Spleen (tissue), 11 donors: ENCODE results near the gene ISOC1. TPM values are rescaled to one million over a fixed set of nuclear protein-coding genes. Genes with fewer than 3 reads are reported as not detected.

Experiments
- DNase-seq: peaks from one replicate; pipeline ENCODE4 v3.0.0-alpha.2; 2020
- H3K27ac ChIP-seq, 8 donors: fragments of 200-600 bp; sonication (generic) in 7 of 8; 1 replicate in 4 of 8; 2 replicates in 4 of 8; pipeline versions ENCODE4 v1.5.0 to v1.8.0; 2016 to 2021; ENCODE audit warnings: inconsistent platforms in 4 of 8, mild to moderate bottlenecking in 4 of 8, moderate library complexity in 1 of 8
- H3K27me3 ChIP-seq, 7 donors: fragments of 200-600 bp; sonication (generic) in 6 of 7; replicated peaks in 1 of 7; 1 replicate in 4 of 7; 2 replicates in 3 of 7; pipeline versions ENCODE4 v1.5.0 to v1.8.0; 2016 to 2021; ENCODE audit warnings: inconsistent platforms in 3 of 7, mild to moderate bottlenecking in 1 of 7
- H3K36me3 ChIP-seq, 6 donors: fragments of 200-600 bp; sonication (generic) in 5 of 6; 1 replicate in 4 of 6; 2 replicates in 2 of 6; pipeline versions ENCODE4 v1.5.0 to v1.8.0; 2016 to 2021; ENCODE audit warnings: inconsistent platforms in 2 of 6
- H3K4me1 ChIP-seq, 6 donors: fragments of 200-600 bp; sonication (generic) in 5 of 6; 1 replicate in 3 of 6; 2 replicates in 3 of 6; pipeline versions ENCODE4 v1.5.0 to v1.8.0; 2016 to 2021; ENCODE audit warnings: inconsistent platforms in 3 of 6
- H3K4me3 ChIP-seq, 8 donors: fragments of 200-600 bp; sonication (generic) in 7 of 8; 1 replicate in 4 of 8; 2 replicates in 4 of 8; pipeline versions ENCODE4 v1.5.0 to v1.8.0; 2016 to 2021; ENCODE audit warnings: inconsistent platforms in 4 of 8, mild to moderate bottlenecking in 4 of 8, moderate library complexity in 2 of 8
- H3K9me3 ChIP-seq, 8 donors: fragments of 200-600 bp; sonication (generic) in 7 of 8; 1 replicate in 4 of 8; 2 replicates in 4 of 8; pipeline versions ENCODE4 v1.5.0 to v1.8.0; 2016 to 2021; ENCODE audit warnings: inconsistent platforms in 4 of 8
- POLR2A ChIP-seq, 3 donors: fragments of 450-650 bp; IDR thresholded peaks; one replicate each; pipeline ENCODE4 v1.5.1; 2017; ENCODE audit warnings: antibody characterized with exemption in 3 of 3, mild to moderate bottlenecking in 1 of 3
- POLR2AphosphoS5 ChIP-seq, 3 donors: sonication (generic); formaldehyde crosslinking; IDR thresholded peaks; one replicate each; pipeline ENCODE4 v1.5.1; 2017; ENCODE audit warnings: antibody characterized with exemption in 3 of 3
- WGBS, 5 donors: extraction: QIAGEN DNeasy Blood & Tissue Kit in 3 of 5; methylation state at CpG; one replicate each; pipeline versions ENCODE4 v1.1.5 to v1.1.7; 2013 to 2018; 5-methylcytosine and 5-hydroxymethylcytosine counted together
- intact Hi-C: fragments of 100-400 bp; cut with DNase I; formaldehyde crosslinking; loops from one replicate; pipeline ENCODE4 v1.15.0; 2023; ENCODE audit warnings: low total_unique reads
- polyA plus RNA-seq, 3 donors: library from polyadenylated mRNA; stranded (reverse); fragments of 200-250 nt; gene quantifications; one replicate each; pipeline ENCODE4 v1.2.1, GENCODE V29; 2013
- total RNA-seq, 7 donors: library from RNA; depleted of rRNA in 3 of 7; stranded (reverse); fragments of >200 nt in 3 of 7; fragmentation: NEBNext Ultra II Directional in 4 of 7; extraction: Animal tissue kit (Norgen Biotek cat#: 25700) in 4 of 7; gene quantifications; one replicate each; pipeline versions ENCODE4 v1.1.0 to v1.2.1, GENCODE V29; 2016 to 2021
- TF ChIP-seq, protein P1 (sequence below), 11 experiments: fragments of 200-600 bp in 7 of 11; fragments of 450-650 bp in 4 of 11; sonication (generic) in 4 of 11; IDR thresholded peaks in 8 of 11; conservative IDR thresholded peaks in 3 of 11; 1 replicate in 7 of 11; 2 replicates in 4 of 11; pipeline versions ENCODE4 v1.4.0 to v1.8.0; 2016 to 2021; ENCODE audit warnings: antibody characterized with exemption in 11 of 11, inconsistent platforms in 4 of 11, mild to moderate bottlenecking in 1 of 11
- donor health status: healthy with polysubstance abuse.
- donor health status: DM: no; HTN: no; CAD: no; lungs with moderate emphysema.
- donor health status: DM: no; HTN: no; CAD: no.
- donor health status: Bipolar disorder and iron deficiency.
- donor health status: healthy.
- donor health status: DM: no; HTN: no; CAD: no.
- donor health status: DM: yes; HTN: yes; CAD: no.

Gene ISOC1
- total and polyA plus RNA-seq, 10 donors: 7.2 to 22.9 (median 12.4) TPM

DNA sequence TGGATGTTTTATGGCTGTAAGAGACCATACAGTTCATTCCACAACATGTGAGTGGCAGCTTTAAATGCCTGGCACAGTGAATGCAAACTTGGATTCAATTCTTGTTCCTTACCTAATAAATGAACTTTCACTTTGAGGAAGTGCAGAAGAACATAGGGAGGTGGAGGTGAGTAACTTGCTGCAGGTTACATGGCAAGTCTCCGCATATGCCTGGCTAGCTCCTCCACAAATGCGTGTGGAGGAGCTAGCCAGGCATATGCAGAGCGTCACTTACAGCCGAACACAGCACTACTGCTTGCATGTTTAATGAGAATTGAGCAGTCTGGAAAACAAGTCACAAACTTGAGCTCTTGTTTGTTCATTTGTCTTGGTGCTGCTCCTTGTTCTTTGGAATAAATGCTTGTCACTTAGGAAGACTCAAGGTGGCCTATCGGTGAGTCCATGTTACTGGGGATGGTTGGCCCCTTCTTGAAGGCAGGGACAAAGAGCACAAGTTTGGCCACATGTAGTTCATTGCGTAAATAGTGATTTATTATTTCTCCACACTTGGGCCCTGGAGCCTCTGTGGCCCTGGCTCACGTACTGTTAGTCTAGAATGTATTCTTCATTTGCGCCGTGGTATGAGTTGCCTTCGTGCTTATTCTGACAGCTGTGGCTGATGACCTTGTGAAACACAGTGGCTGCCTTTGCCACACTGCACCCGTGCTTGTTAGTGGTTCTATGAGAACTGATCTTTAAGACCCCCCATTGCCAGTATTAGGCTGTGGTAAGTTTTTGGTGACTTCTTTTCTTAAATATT, 3.1 kb downstream of the ISOC1 start:
- intact Hi-C loops: no loop called here
- DNase-seq: no peak
- Histone ChIP-seq H3K27me3 (no peaks in the 10 kb centered on the region), H3K4me1 (peaks cover 0 to 56% (median 30%) of the 10 kb centered on the region in 6 donors), H3K36me3 (no peaks in the 10 kb centered on the region), H3K27ac (no peak overlapping the region), H3K9me3 (no peaks in the 10 kb centered on the region), H3K4me3 (no peak overlapping the region)
- TF ChIP-seq, protein P1, sequence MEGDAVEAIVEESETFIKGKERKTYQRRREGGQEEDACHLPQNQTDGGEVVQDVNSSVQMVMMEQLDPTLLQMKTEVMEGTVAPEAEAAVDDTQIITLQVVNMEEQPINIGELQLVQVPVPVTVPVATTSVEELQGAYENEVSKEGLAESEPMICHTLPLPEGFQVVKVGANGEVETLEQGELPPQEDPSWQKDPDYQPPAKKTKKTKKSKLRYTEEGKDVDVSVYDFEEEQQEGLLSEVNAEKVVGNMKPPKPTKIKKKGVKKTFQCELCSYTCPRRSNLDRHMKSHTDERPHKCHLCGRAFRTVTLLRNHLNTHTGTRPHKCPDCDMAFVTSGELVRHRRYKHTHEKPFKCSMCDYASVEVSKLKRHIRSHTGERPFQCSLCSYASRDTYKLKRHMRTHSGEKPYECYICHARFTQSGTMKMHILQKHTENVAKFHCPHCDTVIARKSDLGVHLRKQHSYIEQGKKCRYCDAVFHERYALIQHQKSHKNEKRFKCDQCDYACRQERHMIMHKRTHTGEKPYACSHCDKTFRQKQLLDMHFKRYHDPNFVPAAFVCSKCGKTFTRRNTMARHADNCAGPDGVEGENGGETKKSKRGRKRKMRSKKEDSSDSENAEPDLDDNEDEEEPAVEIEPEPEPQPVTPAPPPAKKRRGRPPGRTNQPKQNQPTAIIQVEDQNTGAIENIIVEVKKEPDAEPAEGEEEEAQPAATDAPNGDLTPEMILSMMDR (IDR thresholded peaks at IDR 0.05 in 8 of 11, conservative IDR thresholded peaks at IDR 0.05 in 3 of 11): no peak
- TF ChIP-seq POLR2AphosphoS5 (IDR thresholded peaks at IDR 0.05) (no peak), POLR2A (IDR thresholded peaks at IDR 0.05) (no peak)
- 80 to 95% (median 87%) methylated on average over 11 of the region's 11 CpGs for WGBS, 5 donors

DNA sequence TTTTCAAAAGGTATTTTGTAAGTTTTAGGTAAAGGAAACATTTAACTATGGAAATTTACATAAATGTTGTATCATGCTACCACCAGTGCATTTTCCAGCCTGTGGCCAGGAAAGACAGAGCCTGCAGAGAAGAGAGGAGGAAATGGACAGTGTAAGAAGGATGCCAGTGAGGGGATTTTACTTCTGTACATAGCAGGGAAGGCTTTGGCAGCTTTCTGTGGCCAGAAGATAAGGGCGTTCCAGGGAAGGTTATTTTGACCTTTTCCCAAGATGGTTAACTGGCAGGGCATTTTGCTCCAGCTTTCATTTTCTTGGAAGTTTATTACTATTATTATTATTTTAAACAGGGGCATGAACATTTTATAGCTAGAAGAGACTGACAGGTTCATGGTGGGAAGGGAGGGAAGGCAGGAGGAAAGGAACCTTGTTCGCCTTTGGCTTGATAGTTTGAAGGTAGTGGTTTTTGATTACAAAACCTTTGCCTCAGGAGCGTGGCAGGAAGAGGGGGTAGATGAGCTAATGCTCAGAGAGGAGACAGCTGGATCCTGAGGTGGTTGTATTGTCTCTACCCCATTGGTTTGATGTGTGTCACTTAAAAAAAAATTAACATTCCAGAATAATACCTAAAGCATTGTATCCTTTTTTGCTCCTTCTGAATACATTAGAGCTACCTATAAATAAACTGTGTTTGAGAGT, 4.1 kb downstream of the ISOC1 start:
- H3K4me3 ChIP-seq: no peak overlapping the region
- 32 to 51% (median 39%) methylated on average over 3 of the region's 3 CpGs for WGBS, 5 donors
- intact Hi-C loops: no loop called here
- H3K27me3 ChIP-seq: no peaks in the 10 kb centered on the region
- H3K36me3 ChIP-seq: no peaks in the 10 kb centered on the region
- TF ChIP-seq POLR2A (IDR thresholded peaks at IDR 0.05): no peak
- TF ChIP-seq, protein P1 (IDR thresholded peaks at IDR 0.05 in 8 of 11, conservative IDR thresholded peaks at IDR 0.05 in 3 of 11): no peak
- no peak for TF ChIP-seq POLR2AphosphoS5 (IDR thresholded peaks at IDR 0.05)
- H3K4me1 ChIP-seq: peaks cover 0 to 52% (median 29%) of the 10 kb centered on the region in 6 donors
- no peak overlapping the region for H3K27ac ChIP-seq
- H3K9me3 ChIP-seq: no peaks in the 10 kb centered on the region
- DNase-seq: no peak

DNA sequence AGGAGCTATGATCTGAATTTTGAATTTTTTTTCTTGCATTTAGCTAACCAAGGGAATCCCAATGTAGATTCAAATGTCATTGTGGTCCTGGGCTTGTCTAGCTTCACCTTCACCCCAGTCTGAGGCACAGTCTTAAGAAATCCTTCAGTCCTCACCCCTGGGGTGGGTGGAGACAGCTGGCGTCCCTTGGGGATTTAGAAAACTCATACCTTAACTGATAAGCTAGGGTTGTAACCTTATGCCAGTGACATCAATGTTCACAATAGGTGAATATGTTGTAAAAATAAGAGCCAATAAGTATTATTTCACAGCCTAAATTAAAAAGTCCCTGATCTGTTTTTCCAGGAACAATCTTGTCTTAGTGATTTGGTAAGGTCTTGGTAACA, 4.6 kb downstream of the ISOC1 start:
- Histone ChIP-seq H3K4me1 (peaks cover 0 to 47% (median 25%) of the 10 kb centered on the region in 6 donors), H3K9me3 (no peaks in the 10 kb centered on the region), H3K4me3 (no peak overlapping the region), H3K36me3 (no peaks in the 10 kb centered on the region), H3K27me3 (no peaks in the 10 kb centered on the region), H3K27ac (no peak overlapping the region)
- no peak for DNase-seq
- no peak for TF ChIP-seq POLR2A (IDR thresholded peaks at IDR 0.05)
- no peak for TF ChIP-seq POLR2AphosphoS5 (IDR thresholded peaks at IDR 0.05)
- TF ChIP-seq, protein P1 (IDR thresholded peaks at IDR 0.05 in 8 of 11, conservative IDR thresholded peaks at IDR 0.05 in 3 of 11): no peak
- intact Hi-C loops: no loop called here
- 0 to 90% (median 40%) methylated on average over 1 of the region's 1 CpG for WGBS, 5 donors

DNA sequence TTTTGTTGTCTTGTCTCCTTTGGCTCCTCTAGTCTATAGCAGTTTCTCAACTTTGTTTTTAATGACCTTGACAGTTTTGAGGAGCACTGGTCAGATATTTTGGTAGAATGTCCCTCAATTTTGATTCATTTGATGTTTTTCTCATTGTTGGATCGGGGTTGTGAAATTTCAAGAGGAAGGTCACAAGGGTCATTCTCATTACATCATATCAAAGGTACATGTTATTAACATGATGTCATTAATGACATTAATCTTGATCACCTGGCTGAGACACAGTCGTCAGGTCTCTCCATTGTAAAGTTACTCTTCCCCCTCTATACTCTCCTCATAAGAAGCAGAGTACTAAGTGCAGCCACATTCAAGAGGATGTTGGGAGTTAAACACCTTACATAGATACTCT, 7.2 kb downstream of the ISOC1 start:
- no peaks in the 10 kb centered on the region for H3K9me3 ChIP-seq
- intact Hi-C loops: no loop called here
- peaks cover 0 to 20% (median 4%) of the 10 kb centered on the region in 6 donors for H3K36me3 ChIP-seq
- no peak overlapping the region for H3K4me3 ChIP-seq
- DNase-seq: no peak
- WGBS, 5 donors: 88 to 93% (median 93%) methylated on average over 2 of the region's 2 CpGs
- peaks cover 0 to 29% (median 9%) of the 10 kb centered on the region in 6 donors for H3K4me1 ChIP-seq
- H3K27ac ChIP-seq: no peak overlapping the region
- no peaks in the 10 kb centered on the region for H3K27me3 ChIP-seq
- TF ChIP-seq, protein P1 (IDR thresholded peaks at IDR 0.05 in 8 of 11, conservative IDR thresholded peaks at IDR 0.05 in 3 of 11): no peak
- TF ChIP-seq POLR2A (IDR thresholded peaks at IDR 0.05): no peak
- TF ChIP-seq POLR2AphosphoS5 (IDR thresholded peaks at IDR 0.05): no peak
